BE2C (cell line): Measurements from ENCODE around the gene ZNF618.
"Not testable (repeated sequence)": the region's sequence is repeated elsewhere in the genome, so short reads cannot be mapped to it uniquely, and the experiment has no call there.

ENCODE experiments used
- DNase-seq: peaks from one replicate; pipeline ENCODE4 v3.0.0-alpha.2; 2020
- H3K27me3 ChIP-seq: fragments of 250-450 bp; sonication (Bioruptor Pico); 2 replicates; pipeline ENCODE4 v1.5.1; 2020; ENCODE audit warnings: mild to moderate bottlenecking
- H3K36me3 ChIP-seq: fragments of 250-450 bp; sonication (Bioruptor Pico); 2 replicates; pipeline ENCODE4 v1.5.1; 2020; ENCODE audit warnings: mild to moderate bottlenecking
- H3K4me1 ChIP-seq: fragments of 250-450 bp; sonication (Bioruptor Pico); 2 replicates; pipeline ENCODE4 v1.5.1; 2020
- H3K4me3 ChIP-seq: 2 replicates; pipeline ENCODE4 v1.5.1; 2011; ENCODE audit warnings: low read depth, low read length
- H3K9me3 ChIP-seq: fragments of 250-450 bp; sonication (Bioruptor Pico); 2 replicates; pipeline ENCODE4 v1.5.1; 2020
- TF ChIP-seq, protein P1 (sequence below): IDR thresholded peaks from 2 replicates; pipeline ENCODE4 v1.5.1; 2012; ENCODE audit warnings: mild to moderate bottlenecking, low read depth, low read length

Gene ZNF618

GRCh38 chr9:114037961-114038723 is 162.0 kb downstream of the ZNF618 start:
- Histone ChIP-seq H3K4me1 (peaks cover 7% of the 10 kb centered on the region; the same call in 1 of the 2 replicates), H3K36me3 (peaks cover 37% of the 10 kb centered on the region), H3K27me3 (no peaks in the 10 kb centered on the region), H3K4me3 (no peak overlapping the region), H3K9me3 (peaks cover 2% of the 10 kb centered on the region; the same call in 1 of the 2 replicates)
- DNase-seq = peak; percentile 51
- TF ChIP-seq, protein P1, sequence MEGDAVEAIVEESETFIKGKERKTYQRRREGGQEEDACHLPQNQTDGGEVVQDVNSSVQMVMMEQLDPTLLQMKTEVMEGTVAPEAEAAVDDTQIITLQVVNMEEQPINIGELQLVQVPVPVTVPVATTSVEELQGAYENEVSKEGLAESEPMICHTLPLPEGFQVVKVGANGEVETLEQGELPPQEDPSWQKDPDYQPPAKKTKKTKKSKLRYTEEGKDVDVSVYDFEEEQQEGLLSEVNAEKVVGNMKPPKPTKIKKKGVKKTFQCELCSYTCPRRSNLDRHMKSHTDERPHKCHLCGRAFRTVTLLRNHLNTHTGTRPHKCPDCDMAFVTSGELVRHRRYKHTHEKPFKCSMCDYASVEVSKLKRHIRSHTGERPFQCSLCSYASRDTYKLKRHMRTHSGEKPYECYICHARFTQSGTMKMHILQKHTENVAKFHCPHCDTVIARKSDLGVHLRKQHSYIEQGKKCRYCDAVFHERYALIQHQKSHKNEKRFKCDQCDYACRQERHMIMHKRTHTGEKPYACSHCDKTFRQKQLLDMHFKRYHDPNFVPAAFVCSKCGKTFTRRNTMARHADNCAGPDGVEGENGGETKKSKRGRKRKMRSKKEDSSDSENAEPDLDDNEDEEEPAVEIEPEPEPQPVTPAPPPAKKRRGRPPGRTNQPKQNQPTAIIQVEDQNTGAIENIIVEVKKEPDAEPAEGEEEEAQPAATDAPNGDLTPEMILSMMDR = no peak

DNA sequence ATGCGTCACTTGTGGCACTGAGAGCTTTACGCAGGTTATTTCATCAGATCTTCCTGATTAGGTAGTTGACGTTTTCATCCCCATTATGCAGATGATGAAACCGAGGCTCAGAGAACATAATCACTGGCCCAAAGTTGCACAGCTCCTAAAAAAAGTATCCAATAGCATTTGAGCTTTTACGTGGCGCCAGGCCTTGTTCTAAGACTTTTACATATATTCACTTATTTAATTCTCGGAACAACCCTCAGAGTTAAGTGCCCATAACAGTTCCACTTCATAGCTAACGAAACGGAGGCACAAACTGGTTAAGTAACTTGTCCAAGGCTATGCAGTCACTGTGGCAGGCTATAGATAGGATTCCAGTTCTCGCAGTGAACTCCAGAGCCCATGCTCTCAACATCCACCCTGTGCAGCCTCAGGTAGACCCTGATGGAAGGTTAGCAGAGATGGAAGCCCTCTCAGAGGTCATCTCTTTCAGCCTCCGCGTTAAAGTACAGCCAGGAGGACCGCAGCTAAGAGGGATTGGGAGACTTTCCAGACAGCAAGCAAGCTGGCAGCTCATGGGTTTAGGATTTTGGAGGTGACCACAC is 162.7 kb downstream of the ZNF618 start:
- TF ChIP-seq, protein P1 = no peak
- Histone ChIP-seq H3K4me3 (no peak overlapping the region), H3K9me3 (peaks cover 2% of the 10 kb centered on the region; the same call in 1 of the 2 replicates), H3K4me1 (peaks cover 7% of the 10 kb centered on the region; the same call in 1 of the 2 replicates), H3K27me3 (no peaks in the 10 kb centered on the region), H3K36me3 (peaks cover 32% of the 10 kb centered on the region)
- DNase-seq = no peak

DNA sequence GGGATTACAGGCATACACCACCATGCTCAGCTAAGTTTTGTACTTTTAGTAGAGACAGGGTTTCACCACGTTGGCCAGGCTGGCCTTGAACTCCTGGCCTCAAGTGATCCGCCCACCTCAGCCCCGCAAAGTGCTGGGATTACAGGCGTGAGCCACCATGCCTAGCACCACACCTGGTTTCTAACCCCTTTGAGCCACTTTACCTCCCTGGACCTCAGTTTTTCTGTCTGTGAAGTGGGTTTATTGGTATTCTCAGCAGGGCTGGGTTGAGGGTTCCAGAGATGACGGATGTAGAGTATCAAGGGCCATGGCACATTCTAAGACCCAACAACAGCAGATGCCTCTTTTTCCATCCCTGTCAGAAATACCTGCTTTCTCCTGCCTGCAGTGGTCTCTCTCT is 163.4 kb downstream of the ZNF618 start:
- Histone ChIP-seq H3K36me3 (peaks cover 31% of the 10 kb centered on the region), H3K4me1 (peaks cover 7% of the 10 kb centered on the region; the same call in 1 of the 2 replicates), H3K27me3 (no peaks in the 10 kb centered on the region), H3K9me3 (peaks cover 2% of the 10 kb centered on the region; the same call in 1 of the 2 replicates), H3K4me3 (no peak overlapping the region)
- DNase-seq = no peak
- TF ChIP-seq, protein P1 = no peak

DNA sequence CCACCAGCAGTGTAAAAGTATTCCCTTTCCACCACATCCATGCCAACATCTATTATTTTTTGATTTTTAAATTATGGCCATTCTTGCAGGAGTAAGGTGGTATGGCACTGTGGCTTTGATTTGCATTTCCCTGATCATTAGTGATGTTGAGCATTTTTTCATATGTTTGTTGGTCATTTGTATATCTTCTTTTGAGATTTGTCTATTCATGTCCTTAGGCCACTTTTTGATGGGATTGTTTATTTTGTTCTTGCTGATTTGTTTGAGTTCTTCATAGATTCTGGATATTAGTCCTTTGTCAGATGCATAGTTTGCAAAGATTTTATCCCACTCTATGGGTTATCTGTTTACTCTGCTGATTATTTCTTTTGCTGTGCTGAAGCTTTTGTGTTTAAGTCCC is 167.6 kb downstream of the ZNF618 start:
- H3K4me3 ChIP-seq, DNase-seq, H3K9me3 ChIP-seq, H3K27me3 ChIP-seq, H3K4me1 ChIP-seq: not testable (repeated sequence)
- H3K36me3 ChIP-seq = peaks cover 24% of the 10 kb centered on the region

DNA sequence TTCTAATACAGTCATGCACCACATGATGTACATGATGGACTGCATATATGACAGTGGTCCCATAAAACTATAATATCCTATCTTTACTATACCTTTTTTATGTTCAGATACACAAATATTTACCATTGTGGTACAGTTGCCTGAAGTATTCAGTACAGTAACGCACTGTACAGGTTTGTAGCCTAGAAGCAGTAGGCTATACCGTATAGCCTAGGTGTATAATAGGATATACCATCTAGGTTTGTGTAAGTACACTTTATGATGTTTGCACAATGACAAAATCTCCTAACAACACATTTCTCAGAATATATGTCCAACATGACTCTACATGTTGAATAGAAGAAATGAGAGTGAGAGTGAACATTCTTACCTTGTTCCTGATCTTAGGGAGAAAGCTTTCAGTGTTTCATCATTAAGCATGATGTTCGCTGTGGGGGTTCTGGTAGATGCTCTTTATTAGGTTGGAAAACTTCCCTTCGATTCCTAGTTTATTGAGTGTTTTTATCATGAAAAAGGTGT is 170.2 kb downstream of the ZNF618 start:
- DNase-seq = no peak
- Histone ChIP-seq H3K27me3 (no peaks in the 10 kb centered on the region), H3K36me3 (peaks cover 34% of the 10 kb centered on the region), H3K4me1 (no peaks in the 10 kb centered on the region), H3K4me3 (no peak overlapping the region), H3K9me3 (no peaks in the 10 kb centered on the region)
- TF ChIP-seq, protein P1 = no peak

- no peaks in the 10 kb centered on the region for H3K9me3 ChIP-seq
- H3K36me3 ChIP-seq = peaks cover 38% of the 10 kb centered on the region
- no peak overlapping the region for H3K4me3 ChIP-seq
- H3K4me1 ChIP-seq = no peaks in the 10 kb centered on the region
- DNase-seq = no peak
- H3K27me3 ChIP-seq = no peaks in the 10 kb centered on the region
- TF ChIP-seq, protein P1 = no peak
Observed at GRCh38 chr9:114046875-114047274, 170.8 kb downstream of the ZNF618 start.
